GM19468 (cell line): Measurements from ENCODE around the gene SSC4D.
"Not testable (repeated sequence)": the region's sequence is repeated elsewhere in the genome, so short reads cannot be mapped to it uniquely, and the experiment has no call there.

Experiments used
- ATAC-seq: cut with Tn5 transposase; IDR thresholded peaks from one replicate; pipeline ENCODE4 v1.9.1; 2021; ENCODE audit warnings: mild to moderate bottlenecking, moderate library complexity, moderate number of reproducible peaks; ENCODE audit not compliant: unreplicated experiment; ENCODE audit errors: extremely low read depth

SSC4D gene

DNA sequence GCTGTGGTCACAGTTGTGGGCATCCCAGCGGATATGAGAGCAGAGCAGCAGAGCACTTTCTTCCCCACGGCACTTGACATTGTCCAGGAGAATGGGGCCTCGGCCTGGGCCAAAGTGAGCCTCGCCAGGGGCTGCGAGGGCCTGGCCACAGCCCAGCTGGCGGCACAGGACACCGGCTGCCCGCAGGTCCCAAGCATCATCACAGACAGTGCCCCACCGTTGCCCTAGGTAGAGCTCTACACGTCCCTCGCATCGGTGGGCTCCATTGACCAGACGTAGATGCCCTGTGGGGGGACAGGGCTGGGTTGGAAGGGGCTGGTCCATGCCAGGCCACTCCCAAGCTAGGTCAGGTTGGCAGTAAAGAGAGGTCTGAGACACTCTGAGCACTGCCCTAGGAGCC, 19.4 kb downstream of the SSC4D start:
- no peak for ATAC-seq

DNA sequence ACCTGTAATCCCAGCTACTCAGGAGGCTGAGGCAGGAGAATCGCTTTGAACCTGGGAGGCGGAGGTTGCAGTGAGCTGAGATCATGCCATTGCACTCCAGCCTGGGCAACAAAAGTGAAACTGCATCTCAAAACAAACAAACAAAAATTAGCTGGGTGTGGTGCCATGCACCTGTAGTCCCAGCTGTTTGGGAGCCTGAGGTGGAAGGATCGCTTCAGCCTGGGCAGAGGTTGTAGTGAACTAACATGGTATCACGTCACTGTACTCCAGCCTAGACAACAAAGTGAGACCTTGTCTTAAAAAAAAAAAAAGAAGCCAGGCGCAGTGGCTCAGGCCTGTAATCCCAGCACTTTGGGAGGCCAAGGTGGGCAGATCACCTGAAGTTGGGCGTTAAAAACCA, 21.7 kb downstream of the SSC4D start:
- ATAC-seq, result not testable (repeated sequence)

DNA sequence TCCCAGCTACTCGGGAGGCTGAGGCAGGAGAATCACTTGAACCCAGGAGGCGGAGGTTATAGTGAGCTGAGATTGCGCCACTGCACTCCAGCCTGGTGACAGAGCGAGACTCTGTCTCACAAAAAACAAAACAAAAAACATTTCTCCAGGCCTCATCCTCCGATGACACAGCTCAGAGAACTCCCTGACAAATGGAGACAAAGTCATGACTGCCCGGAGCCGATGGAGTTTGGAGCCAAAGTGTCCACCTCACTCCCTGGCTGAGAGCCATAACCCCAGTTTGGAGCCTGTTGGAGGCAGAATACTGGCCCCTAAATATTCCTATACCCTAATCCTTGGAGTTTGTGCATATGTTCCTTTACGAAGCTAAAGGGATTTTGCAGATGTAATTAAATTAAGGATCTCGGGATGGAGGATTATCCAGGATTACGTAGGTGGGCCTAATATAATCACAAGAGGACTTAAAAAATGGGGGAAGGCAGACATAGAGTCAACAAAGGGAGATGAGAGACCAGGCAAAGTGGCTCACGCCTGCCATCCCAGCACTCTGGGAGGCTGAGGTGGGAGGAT, 22.7 kb downstream of the SSC4D start:
- no peak for ATAC-seq

DNA sequence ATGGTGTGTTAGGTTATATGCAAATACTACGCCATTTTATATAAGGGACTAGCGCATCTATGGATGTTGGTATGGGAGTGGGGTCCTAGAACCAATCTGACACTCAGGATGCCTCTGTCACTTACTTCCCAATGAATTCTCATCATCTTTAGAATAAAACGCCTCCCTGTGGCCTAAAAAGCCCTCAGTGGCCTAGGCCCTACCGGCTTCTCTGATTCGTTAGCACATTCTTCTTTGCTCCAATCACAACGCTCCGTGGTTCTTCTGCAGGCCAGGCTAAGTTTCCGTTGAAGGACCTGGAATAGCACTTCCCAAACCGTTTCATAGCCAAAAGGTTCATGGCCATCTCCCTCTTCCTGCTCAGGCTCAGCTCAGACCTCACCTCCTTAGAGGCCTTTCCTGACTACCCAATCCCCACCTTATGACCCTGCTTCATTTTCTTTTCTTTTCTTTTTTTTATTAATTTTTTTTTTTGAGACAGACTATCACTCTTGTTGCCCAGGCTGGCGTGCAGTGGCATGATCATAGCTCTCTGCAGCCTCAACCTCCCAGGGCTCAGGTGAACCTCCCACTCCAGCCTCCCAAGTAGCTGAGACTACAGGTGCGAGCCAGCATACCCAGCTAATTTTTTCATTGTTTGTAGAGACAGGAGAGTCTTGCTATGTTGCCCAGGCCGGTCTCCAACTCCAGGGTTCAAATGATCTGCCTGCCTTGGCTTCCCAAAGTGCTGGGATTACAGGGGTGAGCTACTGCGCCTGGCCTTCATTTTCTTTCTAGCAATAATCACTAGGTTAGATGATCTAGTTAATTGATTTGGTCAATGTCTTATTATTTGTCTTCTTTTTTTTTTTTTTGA, 26.2 kb downstream of the SSC4D start:
- no peak for ATAC-seq

DNA sequence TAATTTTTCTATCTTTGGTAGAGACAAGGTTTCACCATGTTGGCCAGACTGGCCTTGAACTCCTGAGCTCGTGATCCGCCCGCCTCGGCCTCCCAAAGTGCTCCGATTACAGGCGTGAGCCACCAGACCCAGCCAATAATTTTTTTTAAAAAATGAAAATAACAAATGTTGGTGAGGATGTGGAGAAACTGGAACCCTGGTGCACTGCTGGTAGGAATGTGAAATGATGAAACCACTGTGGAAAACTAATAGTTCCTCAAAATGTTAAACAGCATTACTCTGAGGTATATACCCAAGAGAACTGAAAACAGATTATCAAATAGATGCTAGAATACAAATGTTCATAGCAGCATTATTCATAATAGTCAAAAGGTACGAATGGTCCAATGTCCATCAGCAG, 27.7 kb downstream of the SSC4D start:
- no peak for ATAC-seq

DNA sequence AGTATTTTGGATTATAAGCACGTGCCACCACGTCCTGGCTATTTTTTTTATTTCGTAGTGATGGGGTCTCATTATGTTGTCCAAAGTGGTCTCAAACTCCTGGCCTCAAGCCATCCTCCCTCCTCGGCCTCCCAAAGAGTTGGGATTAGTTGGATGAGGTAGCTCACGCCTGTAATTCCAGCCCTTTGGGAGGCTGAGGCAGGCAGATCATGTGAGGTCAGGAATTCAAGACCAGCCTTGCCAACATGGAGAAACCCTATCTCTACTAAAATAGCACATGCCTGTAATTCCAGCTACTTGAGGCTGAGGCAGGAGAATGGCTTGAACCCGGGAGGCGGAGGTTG, 28.9 kb downstream of the SSC4D start:
- no peak for ATAC-seq

DNA sequence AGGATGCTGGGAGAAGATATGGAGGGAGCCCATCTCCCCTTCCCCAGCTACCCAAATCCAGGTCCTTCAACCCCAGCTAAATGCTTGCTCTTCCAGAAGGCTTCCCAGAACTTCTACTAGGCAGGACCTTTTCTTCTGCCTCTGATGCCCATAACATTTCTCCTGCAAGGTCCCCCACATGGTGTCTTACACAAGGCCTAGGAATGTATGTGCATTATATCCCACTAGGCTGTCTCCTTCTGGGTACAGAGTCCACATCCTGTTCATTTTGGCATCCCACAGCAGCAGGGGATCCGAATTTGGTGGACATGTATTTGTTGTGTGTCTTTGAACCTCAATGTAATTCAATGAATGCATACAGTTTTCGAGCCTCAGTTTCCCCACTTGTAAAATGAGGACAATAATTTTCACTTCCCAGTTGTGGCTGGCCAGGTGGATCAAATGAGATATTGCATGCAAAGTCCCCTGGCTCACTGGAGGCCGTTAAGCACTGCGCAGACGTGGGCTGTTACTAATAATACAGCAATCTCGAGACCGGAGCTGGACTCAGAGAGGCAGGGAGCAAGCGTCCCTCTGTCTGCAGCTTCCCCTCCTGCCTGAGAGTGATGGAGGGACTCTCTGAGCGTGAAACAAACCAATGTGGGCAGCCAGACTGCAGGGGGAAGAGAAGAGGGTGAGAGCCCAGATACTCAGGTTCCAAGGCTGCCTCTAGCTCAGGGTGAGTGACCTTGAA, 32.1 kb downstream of the SSC4D start:
- ATAC-seq, result no peak

DNA sequence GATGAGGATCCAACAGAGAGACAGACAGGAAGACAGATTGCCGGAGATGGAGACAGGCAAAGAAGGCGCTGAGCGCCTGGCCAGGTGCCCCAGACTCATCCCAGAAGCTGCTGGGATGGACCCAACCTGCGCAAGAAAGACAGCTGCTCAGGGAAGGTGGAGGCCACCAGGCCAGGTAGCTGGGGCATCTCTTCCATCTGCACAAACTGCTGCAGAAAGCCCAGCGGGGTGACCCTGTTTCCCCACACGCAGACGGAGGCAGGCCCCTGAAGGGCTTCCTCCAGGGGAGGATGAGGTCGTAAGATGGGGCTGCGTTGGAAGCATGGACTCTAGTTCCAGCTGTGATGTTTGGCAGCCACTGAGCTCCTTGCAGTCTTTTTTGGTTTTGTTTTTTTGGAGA, 34.2 kb downstream of the SSC4D start:
- no peak for ATAC-seq

DNA sequence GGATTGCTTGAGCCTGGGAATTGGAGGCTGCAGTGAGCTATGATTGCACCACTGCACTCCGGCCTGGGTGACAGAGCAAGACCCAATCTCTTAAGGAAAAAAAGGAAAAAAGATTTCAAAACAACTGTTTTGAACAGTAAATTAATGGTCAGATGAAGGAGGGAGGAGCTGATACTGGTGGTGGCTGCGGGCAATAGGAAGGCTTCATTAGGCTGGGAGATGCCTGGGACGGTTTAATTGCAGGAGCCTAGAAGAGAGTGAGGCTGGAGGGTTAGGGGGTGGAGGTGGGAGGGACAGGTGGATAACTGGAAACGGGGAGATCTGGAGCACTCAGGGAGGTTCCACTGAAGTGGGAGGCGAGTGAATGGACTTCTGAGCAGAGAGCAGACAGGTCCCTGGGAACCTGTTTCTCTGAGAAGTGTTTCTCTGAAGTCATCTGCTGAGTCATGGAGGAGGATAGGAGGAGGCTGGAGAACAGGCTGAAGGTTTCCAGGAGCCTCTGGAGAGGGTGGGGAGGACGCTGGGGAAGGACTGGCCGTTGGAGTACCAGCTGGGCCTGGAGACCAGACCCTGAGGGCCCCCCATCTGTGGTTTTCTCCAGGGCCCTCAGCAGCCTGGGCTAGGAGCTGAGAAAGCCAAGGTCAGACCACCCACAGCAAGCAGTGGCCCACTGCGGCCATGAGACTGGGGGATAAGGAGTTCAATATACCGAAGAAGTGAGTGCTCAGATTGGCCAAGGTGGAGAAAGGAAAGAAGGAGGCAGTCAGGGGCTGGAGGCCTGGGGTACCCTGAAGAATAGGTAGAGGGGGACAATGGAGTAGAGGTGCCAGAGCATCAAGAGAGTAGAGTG, 36.3 kb downstream of the SSC4D start:
- no peak for ATAC-seq

DNA sequence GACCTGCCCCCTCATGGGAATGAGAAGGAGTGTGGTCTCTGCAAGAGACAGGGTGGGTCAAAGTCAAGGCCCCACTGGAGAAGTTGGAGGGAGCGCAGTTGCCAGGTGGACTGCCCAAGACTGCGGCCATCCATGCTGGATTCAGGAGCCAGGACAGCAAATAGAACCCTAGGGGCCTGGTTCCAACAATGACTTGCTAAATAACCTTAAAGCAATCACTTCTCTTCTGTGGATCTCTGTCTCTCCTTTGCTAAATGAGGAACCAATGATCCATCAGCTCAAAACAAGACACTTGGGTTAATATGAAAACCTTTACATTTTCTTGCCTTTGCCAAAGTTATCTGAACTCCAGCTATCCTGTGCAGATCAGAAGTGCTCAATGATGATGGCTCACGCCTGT, 38.1 kb downstream of the SSC4D start:
- ATAC-seq, result no peak

DNA sequence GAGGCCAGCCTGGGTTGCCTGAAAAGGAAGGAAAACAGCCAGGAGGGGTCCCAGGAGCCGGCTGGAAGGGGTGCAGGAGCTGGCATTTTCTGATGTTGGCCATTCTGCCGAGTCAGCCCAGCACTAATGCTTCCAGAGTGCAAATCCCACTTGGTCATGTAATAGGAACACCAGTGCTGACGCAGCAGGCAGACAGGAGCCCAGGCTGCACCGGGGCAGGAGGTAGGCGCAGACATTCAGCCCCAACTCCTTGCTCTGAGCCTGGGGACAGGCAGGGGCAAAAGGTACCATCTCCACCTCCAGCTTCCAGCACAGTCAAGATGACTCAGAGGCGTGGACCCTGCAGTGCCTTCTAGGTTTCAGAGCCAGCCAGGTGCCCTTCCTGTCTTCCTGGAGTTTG, 40.5 kb downstream of the SSC4D start:
- ATAC-seq, result no peak

DNA sequence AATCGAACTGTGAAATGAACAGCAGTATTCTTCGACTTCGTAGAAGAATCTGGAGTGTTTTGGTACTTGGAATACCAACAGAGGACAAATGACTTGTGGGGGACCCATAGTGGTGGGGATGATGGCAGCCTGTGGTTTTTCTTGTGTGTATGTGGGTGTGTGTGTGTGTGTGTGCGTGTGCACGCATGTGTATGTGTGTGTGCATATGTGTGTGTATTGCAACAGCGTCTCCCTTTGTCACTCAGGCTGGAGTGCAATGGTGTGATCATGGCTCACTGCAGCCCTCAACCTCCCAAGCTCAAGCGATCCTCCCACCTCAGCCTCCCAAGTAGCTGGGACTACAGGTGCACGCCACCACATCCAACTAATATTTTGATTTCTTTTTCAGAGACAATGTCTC, 41.3 kb downstream of the SSC4D start:
- ATAC-seq, result no peak

DNA sequence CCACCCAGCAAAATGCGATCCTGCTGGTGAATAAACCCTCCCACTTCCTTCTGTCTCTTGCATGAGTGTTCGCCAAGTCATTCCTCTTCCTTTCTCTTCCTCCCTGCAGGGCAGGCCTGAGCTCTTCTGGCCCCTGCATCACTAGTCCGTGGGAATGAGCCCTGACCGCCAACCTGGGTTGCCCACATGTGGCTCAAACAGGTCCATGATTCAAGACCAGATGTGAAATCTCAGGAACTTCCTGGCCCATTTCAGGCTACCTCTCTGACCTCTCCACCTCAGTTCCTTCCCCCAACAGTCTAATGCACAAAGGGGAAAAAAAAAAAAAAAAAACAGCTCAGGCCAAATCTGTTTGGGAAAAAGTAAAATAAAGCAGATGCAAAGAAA, 45.3 kb downstream of the SSC4D start:
- ATAC-seq, result no peak

DNA sequence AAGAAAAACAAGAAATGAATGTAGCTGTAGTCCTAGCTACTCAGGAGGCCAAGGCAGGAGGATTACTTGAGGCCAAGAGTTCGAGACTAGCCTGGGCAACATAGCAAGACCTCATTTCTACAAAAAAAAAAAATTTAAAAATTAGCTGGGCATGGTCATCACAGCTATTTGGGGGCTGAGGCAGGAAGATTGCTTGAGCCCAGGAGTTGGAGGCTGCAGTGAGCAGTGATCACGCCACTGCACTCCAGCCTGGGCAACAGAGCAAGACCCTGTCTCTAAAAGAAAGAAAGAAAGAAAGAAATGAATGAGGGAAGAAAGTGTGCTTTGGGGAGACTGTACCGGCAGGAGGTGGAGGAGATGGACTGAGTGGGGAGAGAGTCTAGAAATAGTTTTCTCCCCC, 45.7 kb downstream of the SSC4D start:
- ATAC-seq, result not testable (repeated sequence)

DNA sequence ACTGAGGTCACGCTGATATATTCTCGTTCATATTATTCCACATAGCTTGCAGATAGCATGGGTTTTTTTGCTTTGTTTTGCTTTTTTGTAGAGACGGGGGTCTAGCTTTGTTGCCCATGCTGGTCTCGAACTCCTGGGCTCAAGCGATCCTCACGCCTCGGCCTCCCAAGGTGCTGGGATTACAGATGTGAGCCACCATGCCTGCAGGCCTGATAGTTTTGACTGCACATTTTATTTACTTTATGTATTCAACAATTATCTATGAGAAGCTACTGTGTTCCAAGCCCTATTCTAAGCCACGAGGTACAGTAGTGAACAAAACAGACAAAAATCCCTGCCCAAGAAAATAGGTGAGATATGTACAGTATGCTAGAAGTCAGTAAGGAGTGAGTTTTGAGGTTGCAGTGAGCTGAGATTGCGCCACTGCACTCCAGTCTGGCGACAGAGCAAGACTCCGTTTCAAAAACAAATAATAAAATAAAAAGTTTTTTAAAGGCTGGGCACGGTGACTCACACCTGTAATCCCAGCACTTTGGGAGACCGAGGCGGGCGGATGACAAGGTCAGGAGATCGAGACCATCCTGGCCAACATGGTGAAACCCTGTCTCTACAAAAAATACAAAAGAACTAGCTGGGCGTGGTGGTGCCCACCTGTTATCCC, 49.4 kb downstream of the SSC4D start:
- ATAC-seq, result no peak

DNA sequence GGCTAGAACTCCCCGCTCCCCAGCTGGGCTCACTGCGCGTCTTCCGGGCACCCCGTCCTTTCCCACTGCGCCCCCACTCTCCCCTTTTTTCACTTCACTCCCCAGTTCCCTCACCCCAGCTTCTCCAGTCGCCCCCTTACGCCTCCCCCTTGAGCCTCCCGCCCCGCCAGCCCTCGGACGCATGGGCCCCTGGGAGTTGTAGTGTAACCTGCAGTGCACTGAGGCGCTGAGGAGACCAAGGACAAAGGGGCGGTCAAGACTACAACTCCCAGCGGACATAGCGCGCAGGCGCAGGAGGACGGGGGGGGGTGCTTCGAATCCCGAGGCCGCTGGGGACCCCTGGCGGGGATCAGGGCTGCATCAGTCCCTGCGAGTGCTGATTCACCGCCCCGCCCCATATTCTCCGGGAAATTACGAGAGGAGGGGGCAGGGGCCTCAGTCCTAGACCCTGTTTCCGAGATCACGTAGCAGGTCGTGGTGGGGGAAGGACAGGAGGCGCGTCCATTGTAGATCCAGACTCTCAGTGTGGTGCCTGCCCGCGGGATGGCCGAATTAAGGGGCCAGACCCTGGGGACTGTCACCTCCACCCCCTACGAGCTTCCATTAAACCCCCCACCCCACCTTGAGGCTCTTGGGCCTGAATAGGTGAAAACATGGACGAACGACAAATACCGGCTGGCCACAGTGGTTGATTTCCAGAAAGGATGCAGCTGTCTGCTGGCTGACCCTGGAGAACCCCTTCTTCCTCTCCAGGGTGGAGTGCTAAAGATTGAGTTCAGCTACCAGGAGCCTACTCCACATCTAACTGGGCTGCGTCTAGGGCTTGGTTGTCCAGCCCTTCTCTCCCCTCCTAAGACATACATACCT, 50.2 kb downstream of the SSC4D start:
- ATAC-seq, result peak; percentile 64

DNA sequence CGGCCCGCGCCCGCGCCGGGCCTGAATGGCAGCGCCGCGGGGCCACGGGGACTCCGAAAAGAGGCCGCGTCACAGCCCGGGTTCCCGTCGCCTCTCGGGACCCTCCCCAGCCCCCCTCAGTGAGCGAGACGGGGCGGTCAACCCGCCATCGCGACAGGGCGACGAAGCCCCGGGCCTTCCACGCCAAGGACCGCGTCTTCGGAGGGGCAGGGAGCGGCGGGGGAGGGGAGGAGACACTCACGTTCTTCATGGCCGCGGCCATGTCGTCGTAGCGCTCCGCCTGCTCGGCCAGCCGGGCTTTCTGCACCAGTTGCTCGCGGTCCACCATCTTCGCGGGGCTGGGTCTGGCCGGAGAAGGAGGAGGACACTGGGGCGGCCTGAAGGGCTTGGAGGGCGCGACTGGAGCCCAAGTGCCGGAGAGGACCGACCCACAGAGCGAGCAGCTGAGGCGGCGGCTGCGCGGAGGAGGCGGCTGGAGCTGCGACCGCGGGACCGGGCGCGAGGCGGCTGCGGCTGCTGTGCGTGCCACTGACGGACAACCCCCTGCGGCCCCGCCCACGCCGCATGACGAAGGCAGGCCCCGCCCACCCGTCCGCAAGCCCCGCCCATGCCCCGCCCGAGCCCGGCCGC, 50.9 kb downstream of the SSC4D start, which contains the start of gene YWHAG:
TSS of gene YWHAG (minus strand) at position 511 of the 630 bp plus-strand sequence. CDS start at position 328, 183 bp downstream.
- ATAC-seq, result peak; percentile 26

DNA sequence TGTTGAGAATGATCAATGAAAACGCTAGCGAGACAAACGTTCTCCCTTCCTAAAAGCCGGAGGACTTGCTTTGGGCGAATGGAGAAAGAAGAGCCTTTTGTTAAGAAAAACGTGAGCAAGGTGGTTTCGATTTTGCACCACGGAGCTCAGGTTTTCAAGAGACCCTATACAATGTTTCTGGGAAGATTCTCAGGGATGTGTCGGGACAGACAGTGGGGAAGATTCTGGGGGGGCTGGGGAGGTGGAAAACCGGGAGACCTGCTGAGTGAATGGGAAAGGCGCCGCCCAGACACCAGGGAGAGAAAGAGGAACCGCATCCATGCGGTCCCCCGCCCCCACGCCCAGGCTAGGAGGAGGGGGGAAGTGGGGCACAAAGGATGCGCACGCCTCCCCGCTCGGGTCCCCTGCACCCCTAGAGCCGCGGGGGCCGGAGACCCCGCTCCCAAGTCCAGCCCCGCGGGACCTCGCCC, 51.5 kb downstream of the SSC4D start:
- no peak for ATAC-seq
